HCT116 (cell line): ENCODE results near the gene SSX1. TPM values are rescaled to one million over a fixed set of nuclear protein-coding genes. Genes with fewer than 3 reads are reported as not detected.
"Not testable (repeated sequence)": the region's sequence is repeated elsewhere in the genome, so short reads cannot be mapped to it uniquely, and the experiment has no call there.

Experiments
- ATAC-seq: fragments of 200-7000 bp; cut with Tn5 transposase; 2 replicates; pipeline ENCODE4 v1.9.1; 2020; ENCODE audit warnings: mild to moderate bottlenecking, moderate library complexity
- BruUV-seq: library from RNA; stranded (reverse); fragments of 400-500 nt; replicated peaks from 2 replicates; lab custom pipeline; 2021; lab: Mats Ljungman, UMichigan
- CTCF ChIA-PET: fragments of 300-600 bp; sonication (Branson Sonifier 250); formaldehyde crosslinking; loops from one replicate; lab custom pipeline; 2021; ENCODE audit warnings: antibody characterized with exemption; lab: Charles Lee
- POLR2A ChIA-PET: fragments of 300-600, 350-600 bp; sonication (Branson Sonifier 250); formaldehyde crosslinking; loops from one replicate; lab custom pipeline; 2021; ENCODE audit warnings: antibody characterized with exemption; lab: Charles Lee
- RAD21 ChIA-PET, 2 experiments: fragments of 300-600 bp; sonication (Branson Sonifier 250); formaldehyde crosslinking; loops; one replicate each; lab custom pipeline; 2023; ENCODE audit warnings: low total read pairs in 2 of 2; ENCODE audit not compliant: uncharacterized antibody in 2 of 2, unreplicated experiment in 2 of 2, low non-redundant PET in 1 of 2; lab: Charles Lee
- DNase-seq: peaks from one replicate; pipeline ENCODE4 v3.0.0-alpha.2; 2010; ENCODE audit warnings: low read depth, low spot score
- H2AFZ ChIP-seq: fragments of 200-600 bp; shearing (Covaris generic), sonication (generic); 2 replicates; pipeline ENCODE4 v1.6.1; 2017; ENCODE audit warnings: low read depth, mixed run types, mixed read lengths, antibody characterized with exemption, low read length; ENCODE audit not compliant: poor library complexity, severe bottlenecking
- H3K27ac ChIP-seq: 2 replicates; pipeline ENCODE4 v1.5.1; 2012; ENCODE audit warnings: low read depth, low read length
- H3K27me3 ChIP-seq: fragments of 200-600 bp; sonication (generic); 2 replicates; pipeline ENCODE4 v1.6.1; 2016; ENCODE audit warnings: mixed run types, low read length, mixed read lengths; ENCODE audit not compliant: insufficient read depth
- H3K36me3 ChIP-seq, 2 experiments: fragments of 200-500 bp in 1 of 2; fragments of 200-600 bp in 1 of 2; sonication (Bioruptor generic) in 1 of 2; sonication (generic) in 1 of 2; 2 replicates each; pipeline versions ENCODE4 v1.5.1 to v1.6.1; 2014 to 2016; ENCODE audit warnings: low read length in 2 of 2, inconsistent platforms in 1 of 2, mixed read lengths in 1 of 2, mixed run types in 1 of 2; ENCODE audit not compliant: insufficient read depth in 2 of 2, control insufficient read depth in 1 of 2
- H3K4me1 ChIP-seq, 2 experiments: fragments of 200-600 bp in 1 of 2; sonication (generic) in 1 of 2; 2 replicates each; pipeline versions ENCODE4 v1.5.1 to v1.6.1; 2012 to 2017; ENCODE audit warnings: low read length in 2 of 2, inconsistent platforms in 1 of 2, mild to moderate bottlenecking in 1 of 2, mixed read lengths in 1 of 2, mixed run types in 1 of 2, moderate library complexity in 1 of 2; ENCODE audit not compliant: insufficient read depth in 2 of 2, control insufficient read depth in 1 of 2
- H3K4me2 ChIP-seq: fragments of 200-600 bp; sonication (generic); 2 replicates; pipeline ENCODE4 v1.6.1; 2017; ENCODE audit warnings: mixed run types, low read length, mixed read lengths
- H3K4me3 ChIP-seq, 2 experiments: fragments of 200-600 bp in 1 of 2; sonication (generic) in 1 of 2; replicated peaks in 1 of 2; 2 replicates each; pipeline ENCODE4 v1.5.1; 2011 to 2016; ENCODE audit warnings: low read length in 2 of 2, control low read depth in 1 of 2, low read depth in 1 of 2, mild to moderate bottlenecking in 1 of 2, mixed read lengths in 1 of 2, mixed run types in 1 of 2
- H3K79me2 ChIP-seq: fragments of 200-600 bp; sonication (generic); 2 replicates; pipeline ENCODE4 v1.6.1; 2017; ENCODE audit warnings: mild to moderate bottlenecking, mixed run types, low read length, moderate library complexity, mixed read lengths; ENCODE audit not compliant: insufficient read depth
- H3K9ac ChIP-seq: fragments of 200-600 bp; sonication (generic); 2 replicates; pipeline ENCODE4 v1.6.1; 2016; ENCODE audit warnings: low read length, mixed read lengths
- H3K9me2 ChIP-seq: fragments of 200-600 bp; sonication (generic), shearing (Covaris generic); 2 replicates; pipeline ENCODE4 v1.6.1; 2017; ENCODE audit warnings: mixed run types, mild to moderate bottlenecking, moderate library complexity; ENCODE audit not compliant: insufficient read depth
- H3K9me3 ChIP-seq, 2 experiments: fragments of 200-500 bp in 1 of 2; fragments of 200-600 bp in 1 of 2; sonication (Bioruptor generic) in 1 of 2; sonication (generic) in 1 of 2; 2 replicates each; pipeline ENCODE4 v1.6.1; 2014 to 2017; ENCODE audit warnings: low read length in 2 of 2, mixed read lengths in 2 of 2, inconsistent platforms in 1 of 2, low read depth in 1 of 2, mild to moderate bottlenecking in 1 of 2, mixed run types in 1 of 2, moderate library complexity in 1 of 2; ENCODE audit not compliant: control insufficient read depth in 1 of 2, insufficient read depth in 1 of 2
- H4K20me1 ChIP-seq: fragments of 200-600 bp; sonication (generic), shearing (Covaris generic); 2 replicates; pipeline ENCODE4 v1.6.1; 2017; ENCODE audit warnings: mixed run types, mild to moderate bottlenecking, moderate library complexity; ENCODE audit not compliant: insufficient read depth
- CEBPB ChIP-seq: IDR thresholded peaks from 2 replicates; pipeline ENCODE4 v1.6.1; 2012; ENCODE audit warnings: low read depth
- EZH2phosphoT487 ChIP-seq: fragments of 200-600 bp; IDR thresholded peaks from 2 replicates; pipeline ENCODE4 v1.6.1; 2018; ENCODE audit warnings: antibody characterized with exemption, borderline replicate concordance
- intact Hi-C: fragments of 100-400 bp; cut with micrococcal nuclease; formaldehyde crosslinking; loops from 2 replicates; pipeline ENCODE4 v1.10.0; 2022
- total RNA-seq: library from RNA; stranded (reverse); gene quantifications from one replicate; pipeline ENCODE4 v1.2.1, GENCODE V29; 2021; ENCODE audit not compliant: unreplicated experiment

Gene SSX1
- total RNA-seq, 1 experiment from 2014 or later, result not detected

DNA sequence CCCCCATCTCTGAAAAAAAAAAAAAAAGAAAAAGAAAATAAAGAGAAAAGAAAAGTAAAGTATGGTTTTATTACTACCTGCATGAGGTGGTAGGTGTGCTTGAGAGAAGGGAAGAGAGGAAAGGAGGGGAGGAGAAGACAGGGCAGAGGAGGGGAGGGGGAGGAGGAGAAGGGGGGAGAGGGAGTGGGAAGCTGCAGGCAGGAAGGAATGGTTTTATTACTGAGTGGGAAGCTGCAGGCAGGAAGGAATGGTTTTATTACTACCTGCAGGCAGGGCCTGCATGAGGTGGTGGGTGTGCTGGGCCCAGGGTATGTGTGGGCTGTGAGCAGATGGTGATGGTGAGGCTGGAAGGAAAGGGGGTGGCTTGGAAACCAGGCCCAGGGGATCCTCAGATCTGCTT, 19.2 kb downstream of the SSX1 start:
- intact Hi-C loops, H4K20me1 ChIP-seq, POLR2A ChIA-PET: not testable (repeated sequence)

DNA sequence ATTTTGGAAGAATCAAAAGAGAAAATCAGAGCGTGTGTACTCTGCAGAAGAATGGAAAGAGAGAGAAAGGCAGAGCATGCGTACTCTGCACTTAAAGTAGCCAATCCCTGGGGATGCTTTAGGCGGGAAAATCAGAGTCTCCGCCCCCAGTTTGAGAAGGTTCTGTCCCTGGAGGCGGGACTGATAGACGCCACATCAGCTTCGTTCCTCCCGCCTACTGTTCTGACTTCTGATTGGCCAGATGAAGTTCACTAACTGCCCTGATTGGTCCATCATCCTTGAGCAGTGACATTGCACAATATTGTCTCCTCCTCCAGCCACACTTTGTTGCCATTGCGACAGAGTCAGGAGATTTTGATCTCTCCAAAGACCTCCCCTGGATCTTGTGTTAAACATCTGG, 23.8 kb downstream of the SSX1 start:
- no peak overlapping the region for H2AFZ ChIP-seq
- peak; percentile 32; the same call in 1 of the 2 replicates for TF ChIP-seq CEBPB
- TF ChIP-seq EZH2phosphoT487, result no peak
- TF ChIP-seq, all 23 proteins: peak for 1
- H3K9me3 ChIP-seq, result no peaks in the 10 kb centered on the region
- H3K9me2 ChIP-seq, result no peaks in the 10 kb centered on the region
- H3K27ac ChIP-seq, result no peak overlapping the region
- H3K36me3 ChIP-seq, result no peaks in the 10 kb centered on the region
- no peaks in the 10 kb centered on the region for H4K20me1 ChIP-seq
- no peaks in the 10 kb centered on the region for H3K79me2 ChIP-seq
- BruUV-seq, result no TSS peak
- DNase-seq (peak; percentile 4), ATAC-seq (no peak)
- H3K9ac ChIP-seq, result no peak overlapping the region
- no peak overlapping the region for H3K4me2 ChIP-seq
- H3K4me1 ChIP-seq, result no peaks in the 10 kb centered on the region
- ChIA-PET CTCF (no interaction called here), POLR2A (no interaction called here), RAD21 (no interaction called here)
- no peak overlapping the region for H3K4me3 ChIP-seq
- intact Hi-C loops, result no loop called here
- H3K27me3 ChIP-seq, result no peaks in the 10 kb centered on the region

More for the DNA sequence above, 19.2 kb downstream of the SSX1 start:
- DNase-seq, ATAC-seq, H3K4me1 ChIP-seq, BruUV-seq, H2AFZ ChIP-seq, H3K27ac ChIP-seq, H3K9me2 ChIP-seq, CTCF ChIA-PET, H3K27me3 ChIP-seq, H3K9ac ChIP-seq, H3K79me2 ChIP-seq, H3K36me3 ChIP-seq, H3K9me3 ChIP-seq, RAD21 ChIA-PET, H3K4me3 ChIP-seq, H3K4me2 ChIP-seq: not testable (repeated sequence)

- H3K36me3 ChIP-seq, H3K4me1 ChIP-seq, BruUV-seq, H3K27me3 ChIP-seq, DNase-seq, CTCF ChIA-PET, H3K79me2 ChIP-seq, H4K20me1 ChIP-seq, H3K9me2 ChIP-seq, ATAC-seq, RAD21 ChIA-PET, intact Hi-C loops, H3K9me3 ChIP-seq, H3K4me3 ChIP-seq, H2AFZ ChIP-seq, H3K9ac ChIP-seq, H3K27ac ChIP-seq, POLR2A ChIA-PET, H3K4me2 ChIP-seq: not testable (repeated sequence)
Observed at GRCh38 chrX:48280729-48281128, 25.5 kb downstream of the SSX1 start.
